Activated CD8-positive, alpha-beta memory T cell treated with anti-CD3 and anti-CD28 coated beads for 4 hours (primary cell): Measurements from ENCODE around the gene ENTPD3.

ENCODE experiments used
- DNase-seq, 2 donors: peaks; one replicate each; pipeline ENCODE4 v3.0.0-alpha.2; 2020; ENCODE audit warnings: low read depth in 2 of 2

ENTPD3 gene

GRCh38 chr3:40404591-40405198 is 17.7 kb downstream of the ENTPD3 start:
- DNase-seq = no peak

GRCh38 chr3:40407007-40407406 is 20.0 kb downstream of the ENTPD3 start:
- no peak for DNase-seq

DNA sequence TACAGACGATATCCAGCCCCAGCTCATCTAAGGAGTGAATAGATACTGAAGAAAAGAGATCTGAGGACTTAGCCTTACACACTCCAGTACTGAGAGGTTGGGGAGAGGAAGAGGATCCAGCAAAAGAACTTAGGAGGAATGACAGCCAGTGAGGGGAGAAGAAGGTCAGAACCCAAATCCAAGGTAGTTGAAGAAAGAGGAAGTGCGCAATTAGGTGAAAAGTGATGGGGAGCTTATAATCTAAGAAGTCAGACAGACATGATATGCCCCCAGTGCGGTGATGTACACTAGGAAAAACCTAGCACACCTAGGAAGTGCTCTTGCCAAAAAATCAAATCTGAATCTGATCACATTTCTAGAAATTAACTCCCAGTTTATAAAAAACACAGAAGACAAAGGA is 20.6 kb downstream of the ENTPD3 start:
- no peak for DNase-seq

- DNase-seq = no peak
Observed at GRCh38 chr3:40414270-40414669, 27.3 kb downstream of the ENTPD3 start.

GRCh38 chr3:40417845-40418543 is 31.0 kb downstream of the ENTPD3 start:
- DNase-seq = no peak

DNA sequence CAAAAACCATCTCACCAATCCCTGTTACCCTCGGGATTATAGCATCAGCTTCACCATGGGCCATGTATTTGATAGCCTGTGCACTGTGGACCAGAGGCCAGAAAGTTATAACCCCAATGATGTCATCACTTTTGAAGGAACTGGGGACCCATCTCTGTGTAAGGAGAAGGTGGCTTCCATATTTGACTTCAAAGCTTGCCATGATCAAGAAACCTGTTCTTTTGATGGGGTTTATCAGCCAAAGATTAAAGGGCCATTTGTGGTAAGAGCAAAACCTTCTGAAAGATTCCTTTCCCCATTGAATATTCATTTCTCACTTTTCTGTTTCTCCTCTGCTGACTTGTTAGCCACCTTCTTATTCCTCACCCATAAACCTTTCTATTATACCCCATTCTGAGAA is 35.9 kb downstream of the ENTPD3 start:
- no peak for DNase-seq

DNA sequence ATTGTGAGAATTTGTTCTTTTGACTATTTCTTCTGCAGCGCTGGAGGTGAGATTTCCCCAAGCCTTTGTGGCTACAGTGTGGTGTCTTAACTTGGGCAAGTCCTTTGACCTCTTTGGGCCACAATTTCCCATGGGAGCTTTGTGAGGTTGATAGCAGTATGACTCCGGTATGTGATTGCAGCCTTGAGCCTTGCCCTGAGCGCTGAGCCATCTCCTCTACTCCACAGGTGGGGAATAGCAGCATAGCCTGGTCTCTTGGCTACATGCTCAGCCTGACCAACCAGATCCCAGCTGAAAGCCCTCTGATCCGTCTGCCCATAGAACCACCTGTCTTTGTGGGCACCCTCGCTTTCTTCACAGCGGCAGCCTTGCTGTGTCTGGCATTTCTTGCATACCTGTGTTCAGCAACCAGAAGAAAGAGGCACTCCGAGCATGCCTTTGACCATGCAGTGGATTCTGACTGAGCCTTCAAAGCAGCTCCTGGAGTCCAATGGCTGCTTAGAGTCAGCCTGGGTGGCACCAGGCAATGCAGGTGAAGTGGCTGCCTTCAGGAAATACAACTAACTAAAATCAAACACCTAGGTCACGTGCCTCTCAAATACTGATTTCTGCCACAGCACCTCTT is 40.2 kb downstream of the ENTPD3 start:
- DNase-seq = no peak

GRCh38 chr3:40432793-40433192 is 45.8 kb downstream of the ENTPD3 start:
- DNase-seq = no peak

DNA sequence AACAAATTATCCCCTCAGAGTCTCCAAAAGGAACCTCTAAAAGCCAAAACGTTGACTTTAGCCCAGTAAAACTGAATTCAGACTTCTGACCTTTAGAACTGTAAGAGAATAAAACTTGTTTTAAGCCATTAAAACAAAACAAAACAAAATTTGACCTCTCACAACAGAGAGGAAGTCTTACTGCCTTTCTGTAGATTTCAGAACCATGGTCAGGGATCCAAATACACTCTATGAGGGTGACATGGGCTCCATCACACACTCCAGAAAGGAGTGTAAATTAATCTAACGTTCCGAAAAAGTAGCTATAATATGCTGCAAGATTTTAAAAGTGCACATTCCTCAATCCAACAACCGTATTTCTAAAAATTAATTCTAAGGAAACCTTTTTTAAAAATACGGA is 50.9 kb downstream of the ENTPD3 start:
- DNase-seq = no peak

- DNase-seq = no peak
Observed at GRCh38 chr3:40445062-40445461, 58.1 kb downstream of the ENTPD3 start.

DNA sequence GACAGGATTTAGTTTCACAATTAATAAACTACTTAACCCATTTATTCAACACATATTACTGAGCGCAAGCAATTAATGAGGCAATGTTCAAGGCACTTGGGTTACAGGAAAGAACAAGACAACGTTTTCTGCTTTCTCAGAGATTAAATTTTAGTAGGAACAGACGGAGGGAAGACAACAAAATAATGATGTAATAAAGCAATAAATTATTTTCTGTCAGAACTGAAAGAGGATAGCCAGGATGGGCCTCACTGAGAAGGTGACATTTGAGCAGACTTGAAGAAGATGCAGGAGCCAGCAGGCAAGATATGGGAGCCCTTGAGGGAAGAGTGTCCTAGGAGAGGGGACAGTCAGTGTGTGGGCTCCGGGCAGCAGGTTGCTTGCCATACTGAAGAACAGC is 58.9 kb downstream of the ENTPD3 start:
- DNase-seq = no peak

DNA sequence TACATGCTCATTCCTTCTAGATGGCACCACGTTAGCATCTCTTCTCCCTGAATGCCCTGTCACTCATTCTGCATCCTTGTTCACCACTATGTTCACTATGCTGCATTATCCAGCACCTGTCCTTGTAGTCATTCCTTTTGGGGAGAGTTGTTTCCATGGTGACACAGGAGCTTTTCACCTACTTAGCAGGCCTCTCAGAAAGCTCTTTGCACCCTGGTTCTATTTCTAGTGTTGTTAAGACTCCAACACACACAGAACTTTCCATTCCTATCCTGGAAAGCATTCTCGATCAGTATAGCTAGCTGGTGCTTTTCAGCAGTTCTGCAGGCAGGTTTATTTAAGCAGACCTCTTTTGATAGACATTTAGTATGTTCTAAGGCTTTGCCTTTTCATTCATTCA is 63.5 kb downstream of the ENTPD3 start:
- no peak for DNase-seq

- DNase-seq = no peak
Observed at GRCh38 chr3:40451551-40451950, 64.6 kb downstream of the ENTPD3 start.

- DNase-seq = no peak
Observed at GRCh38 chr3:40452057-40452456, 65.1 kb downstream of the ENTPD3 start.

DNA sequence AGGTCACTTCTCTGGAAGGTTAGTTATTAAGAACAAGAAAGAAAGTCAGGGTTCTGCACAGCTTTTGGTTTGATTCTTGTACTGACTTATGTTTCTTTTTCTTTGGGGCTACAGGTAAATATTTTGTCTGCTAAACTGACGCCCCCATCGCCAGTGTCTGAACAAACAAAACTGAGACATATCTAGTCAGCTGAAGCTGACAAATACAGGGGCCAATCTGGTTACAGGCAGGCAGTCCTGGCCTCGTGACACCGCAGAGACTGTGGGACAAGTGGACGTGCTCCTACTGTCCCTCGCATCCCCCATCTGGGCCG is 65.5 kb downstream of the ENTPD3 start:
- no peak for DNase-seq

GRCh38 chr3:40452876-40453730 is 66.1 kb downstream of the ENTPD3 start:
- peak; percentile 88 to 94 for DNase-seq

DNA sequence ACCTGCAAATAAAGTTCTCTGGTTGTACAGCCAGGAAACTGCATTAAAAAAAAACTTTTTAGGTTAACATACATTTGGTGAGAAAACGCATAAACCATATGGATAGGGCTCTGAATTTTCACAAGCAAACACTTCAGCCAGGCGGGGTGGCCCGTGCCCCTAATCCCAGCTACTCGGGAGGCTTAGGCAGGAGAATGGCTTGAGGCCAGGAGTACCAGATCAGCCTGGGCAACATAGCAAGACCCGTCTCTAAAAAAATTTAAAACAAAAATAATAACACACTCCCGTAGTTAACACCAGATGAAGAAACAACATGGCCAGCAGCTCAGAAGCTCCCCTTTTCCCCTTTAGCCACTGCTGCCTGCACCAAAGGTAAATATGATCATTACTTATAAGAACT is 66.9 kb downstream of the ENTPD3 start:
- no peak for DNase-seq

- DNase-seq = no peak
Observed at GRCh38 chr3:40455328-40455727, 68.3 kb downstream of the ENTPD3 start.

DNA sequence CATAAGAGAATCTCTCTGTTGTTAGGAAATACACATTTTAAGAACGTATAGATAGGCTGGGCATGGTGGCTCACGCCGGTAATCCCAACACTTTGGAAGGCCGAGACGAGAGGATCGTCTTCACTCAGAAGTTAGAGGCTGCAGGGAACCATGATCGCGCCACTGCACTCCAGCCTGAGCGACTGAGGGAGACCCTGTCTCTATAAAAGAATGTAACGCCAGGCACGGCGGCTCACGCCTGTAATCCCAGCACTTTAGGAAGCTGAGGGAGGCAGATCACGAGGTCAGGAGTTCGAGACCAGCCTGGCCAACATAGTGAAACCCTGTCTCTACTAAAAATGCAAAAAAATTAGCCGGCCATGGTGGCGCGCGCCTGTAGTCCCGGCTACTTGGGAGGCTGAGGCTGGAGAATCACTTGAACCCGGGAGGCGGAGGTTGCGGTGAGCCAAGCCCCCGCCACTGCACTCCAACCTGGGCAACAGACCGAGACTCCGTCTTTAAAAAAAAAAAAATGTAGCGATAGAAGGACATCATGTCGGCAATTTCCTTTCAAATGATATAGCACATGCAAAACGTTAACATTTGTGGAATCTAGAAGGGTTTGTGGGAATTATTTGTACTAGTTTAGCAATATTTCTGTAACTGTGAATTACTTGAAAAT is 69.4 kb downstream of the ENTPD3 start:
- DNase-seq = no peak

- peak; percentile 90 to 91 for DNase-seq
Observed at GRCh38 chr3:40456940-40457823, 70.2 kb downstream of the ENTPD3 start, which contains the start of gene RPL14. Gene RPL14, plus strand, starts transcription at chr3:40457339. Its CDS starts 133 bp downstream, at chr3:40457472.

- no peak for DNase-seq
Observed at GRCh38 chr3:40458473-40458872, 71.5 kb downstream of the ENTPD3 start.
